ENCODE results near the gene PEAK1.

DNA sequence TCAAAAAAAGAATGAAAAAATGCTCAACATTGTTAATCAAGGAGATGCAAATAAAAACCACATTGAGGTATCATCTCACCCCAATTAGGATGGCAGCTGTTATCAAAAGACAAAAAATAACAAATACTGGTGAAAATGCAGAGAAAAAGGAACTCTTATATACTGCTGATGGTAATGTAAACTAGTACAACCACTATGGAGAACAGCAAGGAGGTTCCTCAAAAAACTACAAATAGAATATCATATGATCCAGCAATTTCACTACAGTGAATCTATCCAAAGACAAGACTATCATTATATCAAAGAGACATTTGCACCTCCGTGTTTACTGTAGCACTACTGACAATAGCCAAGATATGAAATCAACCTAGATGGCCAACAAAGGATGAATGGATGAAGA, 58.4 kb downstream of the PEAK1 start:
- TF ChIP-seq POLR2A (IDR thresholded peaks at IDR 0.05; ENCODE audit: low read length), result no peak
- no peak for TF ChIP-seq GATA1 (IDR thresholded peaks at IDR 0.05; ENCODE audit: low read depth, low read length)

Measured in erythroblast (primary cell).